ENCODE measurements around the gene TNF. TPM values are rescaled to one million over a fixed set of nuclear protein-coding genes. Genes with fewer than 3 reads are reported as not detected.
A peak's percentile ranks its signal among the peaks of the same experiment; 100 is the strongest.

TNF gene
- total RNA-seq, 3 donors from 2014 or later: 0.41 to 1.7 (median 1.1) TPM

DNA sequence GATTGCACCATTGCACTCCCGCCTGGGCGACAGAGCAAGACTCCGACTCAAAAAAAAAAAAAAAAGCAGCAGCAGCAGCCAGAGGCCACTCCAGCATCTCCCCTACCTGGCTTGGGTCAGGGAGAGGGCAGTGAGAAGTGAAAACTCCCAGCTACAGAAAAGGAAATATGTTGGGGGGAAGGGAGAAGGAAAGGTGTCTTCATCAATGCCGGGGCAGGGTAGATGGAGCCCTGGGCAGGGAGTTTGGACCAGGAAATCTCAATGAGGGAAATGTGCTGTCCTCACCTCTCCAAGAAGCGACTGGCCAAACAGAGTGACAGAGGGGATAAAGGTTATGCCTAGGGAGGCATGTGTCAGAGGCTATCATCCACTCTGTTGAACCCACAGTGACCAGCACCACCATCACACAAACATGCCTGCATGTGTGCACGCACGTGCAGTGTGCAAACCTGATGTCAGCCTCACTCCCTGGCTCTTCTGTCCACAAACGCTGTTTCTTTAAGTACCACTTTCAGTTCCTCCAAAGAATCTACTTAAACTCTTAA is 38.8 kb downstream of the TNF start:
- intact Hi-C loops (cut with DNase I, micrococcal nuclease): no loop called here
- no peak for TF ChIP-seq CTCF (IDR thresholded peaks at IDR 0.05)
- Histone ChIP-seq H3K4me3 (no peak overlapping the region), H3K36me3 (ENCODE audit: low read depth) (no peaks in the 10 kb centered on the region), H3K4me1 (ENCODE audit: low read depth) (no peaks in the 10 kb centered on the region), H3K9me3 (no peaks in the 10 kb centered on the region)
- DNase-seq (peak in 1 of 3 donors; percentile 63), ATAC-seq (peak; percentile 51)

DNA sequence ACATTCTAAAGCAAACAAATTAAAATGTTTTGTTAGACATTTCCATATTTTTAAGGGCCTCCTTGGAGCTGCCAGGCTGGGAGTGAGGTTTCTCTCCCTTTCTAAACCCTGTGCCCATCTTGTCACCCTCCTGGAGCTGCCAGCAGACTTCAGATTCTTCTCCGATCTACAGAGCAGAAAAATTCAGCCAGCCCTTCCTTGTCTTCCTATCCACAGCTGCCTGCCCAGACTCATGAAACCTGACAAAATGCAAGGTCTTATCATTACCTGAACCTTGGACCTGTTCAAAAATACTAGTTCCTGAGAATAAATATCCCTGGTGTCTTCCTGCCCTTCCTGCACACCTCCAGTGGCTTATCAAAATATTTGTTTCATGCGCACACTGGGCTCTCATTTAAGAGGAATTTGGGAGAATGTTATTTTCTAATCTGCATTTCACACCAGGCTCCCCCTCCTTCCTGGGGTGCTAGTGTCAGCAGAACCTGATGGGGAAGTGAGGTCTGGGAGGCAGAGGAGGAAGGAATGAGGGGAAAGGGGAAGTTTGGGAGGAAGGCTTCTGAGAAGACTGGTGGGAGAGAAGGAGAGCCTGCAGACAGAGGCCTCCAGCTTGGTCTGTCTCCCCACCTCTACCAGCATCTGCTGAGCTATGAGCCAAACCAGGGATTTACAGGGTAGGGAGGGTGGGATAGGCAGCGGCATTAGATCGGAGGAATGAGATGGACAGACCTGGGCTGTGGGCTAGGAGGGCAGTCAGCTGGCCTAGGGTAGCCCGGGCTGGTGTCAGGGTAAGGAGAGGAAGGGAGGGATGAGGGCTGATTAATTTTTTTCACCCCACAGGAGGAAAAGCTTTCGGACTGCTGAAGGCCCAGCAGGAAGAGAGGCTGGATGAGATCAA is 39.6 kb downstream of the TNF start, which contains the start of gene AIF1:
TSS of gene AIF1 (plus strand) at position 551 of the 895 bp plus-strand sequence. CDS start at position 647, 96 bp downstream.
- ATAC-seq: peak; percentile 64
- H3K4me3 ChIP-seq: no peak within 1 kb of the TSS
- TF ChIP-seq CTCF (IDR thresholded peaks at IDR 0.05): no peak

DNA sequence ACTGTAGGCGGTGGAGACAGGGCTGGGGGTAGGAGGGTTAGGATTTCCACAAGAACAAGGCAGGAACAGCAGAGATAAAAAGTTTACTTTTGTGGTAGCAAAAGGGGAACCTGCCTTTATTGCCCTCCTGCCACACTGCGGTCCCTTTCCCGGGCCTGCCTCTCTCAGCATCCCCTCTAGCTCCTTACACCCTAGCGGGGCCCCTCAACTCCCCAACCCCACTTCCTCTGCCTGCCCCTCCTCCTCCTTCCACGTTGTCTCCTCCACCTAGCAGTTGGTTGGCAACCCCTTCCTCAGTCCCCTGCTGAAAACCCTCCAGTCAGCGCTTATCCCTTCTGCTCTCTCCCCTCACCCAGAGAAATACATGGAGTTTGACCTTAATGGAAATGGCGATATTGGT is 40.4 kb downstream of the TNF start:
- Histone ChIP-seq H3K4me1 (ENCODE audit: low read depth) (no peaks in the 10 kb centered on the region), H3K9me3 (no peaks in the 10 kb centered on the region), H3K36me3 (ENCODE audit: low read depth) (no peaks in the 10 kb centered on the region), H3K4me3 (no peak overlapping the region)
- ATAC-seq: no peak
- TF ChIP-seq CTCF (IDR thresholded peaks at IDR 0.05): no peak
- intact Hi-C loops (cut with DNase I, micrococcal nuclease): no loop called here
- DNase-seq: no peak

More for the DNA sequence above, 39.6 kb downstream of the TNF start, which contains the start of gene AIF1:
- H3K36me3 ChIP-seq (ENCODE audit: low read depth): no peaks in the 10 kb centered on the region
- no peaks in the 10 kb centered on the region for H3K9me3 ChIP-seq
- no peaks in the 10 kb centered on the region for H3K4me1 ChIP-seq (ENCODE audit: low read depth)
- DNase-seq: no peak
- intact Hi-C loops (cut with DNase I, micrococcal nuclease): no loop called here

GRCh38 chr6:31617010-31617409 is 41.6 kb downstream of the TNF start:
- no peaks in the 10 kb centered on the region for H3K9me3 ChIP-seq
- ATAC-seq (no peak), DNase-seq (no peak)
- no peak overlapping the region for H3K4me3 ChIP-seq
- intact Hi-C loops (cut with DNase I, micrococcal nuclease): no loop called here
- TF ChIP-seq CTCF (IDR thresholded peaks at IDR 0.05): no peak
- H3K4me1 ChIP-seq (ENCODE audit: low read depth): peaks cover 6% of the 10 kb centered on the region
- H3K36me3 ChIP-seq (ENCODE audit: low read depth): no peaks in the 10 kb centered on the region

GRCh38 chr6:31619805-31620585 is 44.6 kb downstream of the TNF start:
- Histone ChIP-seq H3K4me1 (ENCODE audit: low read depth) (peaks cover 9% of the 10 kb centered on the region), H3K36me3 (ENCODE audit: low read depth) (peaks cover 7% of the 10 kb centered on the region), H3K9me3 (no peaks in the 10 kb centered on the region), H3K4me3 (peak overlapping the region; percentile 68)
- no peak for TF ChIP-seq CTCF (IDR thresholded peaks at IDR 0.05)
- intact Hi-C loops (cut with DNase I, micrococcal nuclease): no loop called here
- peak; percentile 92 for ATAC-seq
- DNase-seq: peak; percentile 97 to 99 (median 97)
